DND-41 (cell line): ENCODE measurements around the gene PTCD3.

Experiments
- ATAC-seq: fragments of 200-7000 bp; cut with Tn5 transposase; 3 replicates; pipeline ENCODE4 v1.9.1; 2021; ENCODE audit warnings: low read depth; ENCODE audit not compliant: insufficient read depth
- DNase-seq: peaks from one replicate; pipeline ENCODE4 v3.0.0-alpha.2; 2020
- H2AFZ ChIP-seq: 2 replicates; pipeline ENCODE4 v1.6.0; 2012; ENCODE audit warnings: low read depth, low read length
- H3K27ac ChIP-seq: 2 replicates; pipeline ENCODE4 v1.5.1; 2012; ENCODE audit warnings: low read length, inconsistent platforms
- H3K27me3 ChIP-seq: fragments of 200-600 bp; sonication (generic); 2 replicates; pipeline ENCODE4 v1.6.0; 2012; ENCODE audit warnings: low read length, mild to moderate bottlenecking, inconsistent platforms; ENCODE audit not compliant: insufficient read depth, poor library complexity
- H3K36me3 ChIP-seq: 2 replicates; pipeline ENCODE4 v1.5.1; 2012; ENCODE audit warnings: low read length, inconsistent platforms; ENCODE audit not compliant: insufficient read depth
- H3K4me1 ChIP-seq: 2 replicates; pipeline ENCODE4 v1.5.1; 2012; ENCODE audit warnings: mild to moderate bottlenecking, low read length; ENCODE audit not compliant: insufficient read depth
- H3K4me2 ChIP-seq: 2 replicates; pipeline ENCODE4 v1.6.0; 2012; ENCODE audit warnings: mild to moderate bottlenecking, moderate library complexity, low read length, inconsistent platforms; ENCODE audit not compliant: insufficient read depth
- H3K4me3 ChIP-seq, 2 experiments: fragments of 200-600 bp in 1 of 2; shearing (Covaris generic) in 1 of 2; 2 replicates each; pipeline ENCODE4 v1.5.1; 2012 to 2016; ENCODE audit warnings: inconsistent platforms in 2 of 2, low read length in 2 of 2, mild to moderate bottlenecking in 2 of 2, low read depth in 1 of 2, moderate library complexity in 1 of 2
- H3K79me2 ChIP-seq: 2 replicates; pipeline ENCODE4 v1.6.0; 2012; ENCODE audit warnings: low read length, inconsistent platforms; ENCODE audit not compliant: insufficient read depth
- H3K9ac ChIP-seq: 2 replicates; pipeline ENCODE4 v1.6.0; 2012; ENCODE audit warnings: low read depth, mild to moderate bottlenecking, inconsistent platforms, low read length, moderate library complexity
- H3K9me3 ChIP-seq: 2 replicates; pipeline ENCODE4 v1.5.1; 2012; ENCODE audit warnings: low read length, moderate library complexity, mild to moderate bottlenecking, inconsistent platforms; ENCODE audit not compliant: insufficient read depth, severe bottlenecking
- H4K20me1 ChIP-seq: 2 replicates; pipeline ENCODE4 v1.6.0; 2012; ENCODE audit warnings: low read length; ENCODE audit not compliant: insufficient read depth
- CTCF ChIP-seq: IDR thresholded peaks from 2 replicates; pipeline ENCODE4 v1.5.1; 2012; ENCODE audit warnings: borderline replicate concordance, low read length, moderate library complexity, mild to moderate bottlenecking; ENCODE audit not compliant: poor library complexity, severe bottlenecking; ENCODE audit errors: extremely low read depth
- EZH2 ChIP-seq: IDR thresholded peaks from 3 replicates; pipeline ENCODE4 v1.6.1; 2012; ENCODE audit warnings: borderline replicate concordance, low read depth, mild to moderate bottlenecking, moderate library complexity, low read length, inconsistent platforms; ENCODE audit not compliant: severe bottlenecking

The PTCD3 gene

GRCh38 chr2:86079981-86080911 is 25.8 kb upstream of the PTCD3 start:
- DNase-seq = peak; percentile 80
- Histone ChIP-seq H3K36me3 (peaks cover 74% of the 10 kb centered on the region), H2AFZ (no peak overlapping the region), H3K4me2 (no peak overlapping the region), H3K9me3 (no peaks in the 10 kb centered on the region), H4K20me1 (no peaks in the 10 kb centered on the region), H3K4me3 (no peak overlapping the region), H3K9ac (no peak overlapping the region), H3K27ac (peak overlapping the region; percentile 60), H3K27me3 (no peaks in the 10 kb centered on the region), H3K4me1 (peaks cover 13% of the 10 kb centered on the region), H3K79me2 (no peaks in the 10 kb centered on the region; the same call in 1 of the 2 replicates)
- TF ChIP-seq EZH2 (no peak), CTCF (peak; percentile 96)
- ATAC-seq = peak; percentile 96

- DNase-seq (no peak), ATAC-seq (no peak)
- no peak overlapping the region for H2AFZ ChIP-seq
- no peak overlapping the region for H3K9ac ChIP-seq
- H3K27ac ChIP-seq = no peak overlapping the region
- TF ChIP-seq CTCF = no peak
- no peak for TF ChIP-seq EZH2
- H3K79me2 ChIP-seq = no peaks in the 10 kb centered on the region; the same call in 1 of the 2 replicates
- no peaks in the 10 kb centered on the region for H3K9me3 ChIP-seq
- H4K20me1 ChIP-seq = no peaks in the 10 kb centered on the region
- peaks cover 13% of the 10 kb centered on the region for H3K4me1 ChIP-seq
- no peak overlapping the region for H3K4me2 ChIP-seq
- peaks cover 75% of the 10 kb centered on the region for H3K36me3 ChIP-seq
- no peaks in the 10 kb centered on the region for H3K27me3 ChIP-seq
- H3K4me3 ChIP-seq = no peak overlapping the region
Measured at GRCh38 chr2:86081724-86082123, 24.3 kb upstream of the PTCD3 start.

- no peak overlapping the region for H2AFZ ChIP-seq
- H4K20me1 ChIP-seq = no peaks in the 10 kb centered on the region
- no peak overlapping the region for H3K4me3 ChIP-seq
- no peak overlapping the region for H3K4me2 ChIP-seq
- no peaks in the 10 kb centered on the region for H3K9me3 ChIP-seq
- no peak overlapping the region for H3K9ac ChIP-seq
- H3K36me3 ChIP-seq = peaks cover 75% of the 10 kb centered on the region
- no peak overlapping the region for H3K27ac ChIP-seq
- H3K27me3 ChIP-seq = no peaks in the 10 kb centered on the region
- H3K4me1 ChIP-seq = peaks cover 13% of the 10 kb centered on the region
- DNase-seq (no peak), ATAC-seq (no peak)
- no peaks in the 10 kb centered on the region; the same call in 1 of the 2 replicates for H3K79me2 ChIP-seq
- no peak for TF ChIP-seq EZH2
- no peak for TF ChIP-seq CTCF
Measured at GRCh38 chr2:86082756-86083155, 23.3 kb upstream of the PTCD3 start.
